ENCODE data around the gene MSX2. TPM values are rescaled to one million over a fixed set of nuclear protein-coding genes. Genes with fewer than 3 reads are reported as not detected.

Gene MSX2
- total and polyA plus RNA-seq, 2 of the 8 experiments (the other 6 are each of a cell fraction or from before 2014, with no cell fraction given) = 0.24 to 0.47 TPM

DNA sequence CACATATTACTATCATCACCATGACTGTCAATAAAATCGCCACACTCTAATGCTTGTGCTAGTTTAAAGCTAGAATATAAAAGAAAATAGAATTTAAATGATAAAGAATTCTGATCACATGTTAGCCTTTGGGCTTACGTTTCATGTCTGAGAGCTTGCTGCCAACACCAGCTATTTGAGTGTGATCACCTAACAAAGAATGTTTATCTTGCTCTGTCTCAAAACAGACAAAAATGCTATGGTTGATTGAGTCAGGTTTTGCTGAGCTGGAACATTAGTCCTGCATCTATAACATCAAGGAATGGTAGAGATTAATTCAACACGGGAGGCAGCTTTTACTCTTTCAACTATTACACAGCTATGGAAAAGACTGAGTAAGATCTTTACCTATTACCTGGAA is 50.7 kb downstream of the MSX2 start (continued):
- no peak for TF ChIP-seq MAFK (IDR thresholded peaks at IDR 0.05; ENCODE audit: low read depth, low read length)
- no peak for TF ChIP-seq POLR2A (IDR thresholded peaks at IDR 0.05; ENCODE audit: control extremely low read depth in 1 of 2, low read depth in 2 of 2, low read length in 2 of 2)
- TF ChIP-seq BRCA1 (IDR thresholded peaks at IDR 0.05; ENCODE audit: low read depth, low read length) = no peak
- no peak for TF ChIP-seq GABPA (IDR thresholded peaks at IDR 0.05; ENCODE audit: borderline replicate concordance, insufficient read depth, low read length)
- TF ChIP-seq CTBP2 (IDR thresholded peaks at IDR 0.05; ENCODE audit: borderline replicate concordance, insufficient read depth, insufficient read length, low read length) = no peak
